OCI-LY7 (cell line): ENCODE data around the gene PTPN13. TPM values are rescaled to one million over a fixed set of nuclear protein-coding genes. Genes with fewer than 3 reads are reported as not detected.

ENCODE experiments used
- BruUV-seq: library from RNA; stranded (reverse); fragments of 400-500 nt; replicated peaks from 2 replicates; lab custom pipeline; 2021; lab: Mats Ljungman, UMichigan
- CTCF ChIA-PET: fragments of 300-600 bp; sonication (Branson Sonifier 250); formaldehyde crosslinking; loops from one replicate; lab custom pipeline; 2022; ENCODE audit warnings: antibody characterized with exemption; ENCODE audit not compliant: unreplicated experiment; lab: Charles Lee
- POLR2A ChIA-PET: fragments of 300-600 bp; sonication (Branson Sonifier 250); formaldehyde crosslinking; loops from one replicate; lab custom pipeline; 2022; ENCODE audit warnings: antibody characterized with exemption; lab: Charles Lee
- DNase-seq: peaks from one replicate; pipeline ENCODE4 v3.0.0-alpha.2; 2015; ENCODE audit warnings: low spot score
- H2AFZ ChIP-seq: fragments of 200-600 bp; sonication (generic), shearing (Covaris generic); 2 replicates; pipeline ENCODE4 v1.6.1; 2014; ENCODE audit warnings: mild to moderate bottlenecking, antibody characterized with exemption, low read length, moderate library complexity
- H3K27ac ChIP-seq: fragments of 200-600 bp; sonication (generic); 2 replicates; pipeline ENCODE4 v1.5.1; 2014; ENCODE audit warnings: mixed run types, low read depth, mild to moderate bottlenecking, moderate library complexity, low read length, inconsistent platforms; ENCODE audit not compliant: poor library complexity, severe bottlenecking
- H3K36me3 ChIP-seq: fragments of 200-600 bp; sonication (generic); 2 replicates; pipeline ENCODE4 v1.6.1; 2014; ENCODE audit warnings: mild to moderate bottlenecking, antibody characterized with exemption, low read length, moderate library complexity, mixed read lengths; ENCODE audit not compliant: insufficient read depth
- H3K4me1 ChIP-seq: fragments of 200-600 bp; sonication (generic); 2 replicates; pipeline ENCODE4 v1.5.1; 2014; ENCODE audit warnings: mild to moderate bottlenecking, low read length; ENCODE audit not compliant: insufficient read depth, poor library complexity, severe bottlenecking
- H3K4me2 ChIP-seq: fragments of 200-600 bp; sonication (generic); 2 replicates; pipeline ENCODE4 v1.6.1; 2014; ENCODE audit warnings: mild to moderate bottlenecking, low read length
- H3K4me3 ChIP-seq: fragments of 200-600 bp; sonication (generic); 2 replicates; pipeline ENCODE4 v1.5.1; 2014; ENCODE audit warnings: mild to moderate bottlenecking, low read depth, low read length; ENCODE audit not compliant: poor library complexity, severe bottlenecking
- H3K79me2 ChIP-seq: fragments of 200-600 bp; sonication (generic); 2 replicates; pipeline ENCODE4 v1.6.1; 2016; ENCODE audit warnings: low read depth, mild to moderate bottlenecking, low read length, moderate library complexity, mixed read lengths; ENCODE audit not compliant: insufficient read depth
- H3K9me2 ChIP-seq: fragments of 200-600 bp; sonication (generic); 2 replicates; pipeline ENCODE4 v1.6.1; 2016; ENCODE audit warnings: mild to moderate bottlenecking, low read length, mixed read lengths; ENCODE audit not compliant: insufficient read depth
- H3K9me3 ChIP-seq: fragments of 200-600 bp; sonication (generic); 2 replicates; pipeline ENCODE4 v1.6.1; 2014; ENCODE audit warnings: mild to moderate bottlenecking, mixed run types, low read length, mixed read lengths
- H4K20me1 ChIP-seq: fragments of 200-600 bp; sonication (generic); 2 replicates; pipeline ENCODE4 v1.6.1; 2014; ENCODE audit warnings: mild to moderate bottlenecking, antibody characterized with exemption, low read length, moderate library complexity, mixed read lengths; ENCODE audit not compliant: insufficient read depth
- CTCF ChIP-seq: fragments of 200-600 bp; sonication (generic); conservative IDR thresholded peaks from 2 replicates; pipeline ENCODE4 v1.5.1; 2014; ENCODE audit warnings: mild to moderate bottlenecking, antibody characterized with exemption, low read length, moderate library complexity, mixed read lengths
- EZH2phosphoT487 ChIP-seq: fragments of 200-600 bp; sonication (generic); IDR thresholded peaks from 2 replicates; pipeline ENCODE4 v1.6.1; 2018; ENCODE audit warnings: low read depth, borderline replicate concordance, mild to moderate bottlenecking, mixed run types, antibody characterized with exemption, low read length, moderate library complexity, mixed read lengths
- intact Hi-C: fragments of 100-400 bp; cut with micrococcal nuclease; formaldehyde crosslinking; loops from one replicate; pipeline ENCODE4 v1.10.0; 2022; ENCODE audit not compliant: unreplicated experiment
- total RNA-seq, 2 experiments: library from RNA; depleted of rRNA in 1 of 2; stranded (reverse); fragments of >200 nt in 1 of 2; shearing (Covaris generic) in 1 of 2; gene quantifications; 2 replicates each; pipeline ENCODE4 v1.2.3, GENCODE V29; 2014 to 2022

The PTPN13 gene
- total RNA-seq, 2 experiments from 2014 or later = not detected

- H2AFZ ChIP-seq = no peak overlapping the region
- no peaks in the 10 kb centered on the region for H3K9me2 ChIP-seq
- TF ChIP-seq CTCF = no peak
- no peak for TF ChIP-seq EZH2phosphoT487
- no peak overlapping the region for H3K4me3 ChIP-seq
- intact Hi-C loops = no loop called here
- no peaks in the 10 kb centered on the region for H3K9me3 ChIP-seq
- no peaks in the 10 kb centered on the region for H4K20me1 ChIP-seq
- H3K79me2 ChIP-seq = no peaks in the 10 kb centered on the region
- CTCF ChIA-PET = no interaction called here
- H3K4me2 ChIP-seq = no peak overlapping the region
- H3K27ac ChIP-seq = no peak overlapping the region
- H3K36me3 ChIP-seq = no peaks in the 10 kb centered on the region
- no peaks in the 10 kb centered on the region for H3K4me1 ChIP-seq
- no TSS peak for BruUV-seq
- DNase-seq = no peak
- POLR2A ChIA-PET = interaction anchor here (0.6 kb wide), 1 partner anchor 41 kb away, joined by 4 read pairs; no protein-coding TSS in a partner anchor
These were observed 243.8 kb downstream of the PTPN13 start for GRCh38 chr4:86837691-86838503.

- H3K4me3 ChIP-seq = no peak overlapping the region
- TF ChIP-seq CTCF = no peak
- TF ChIP-seq EZH2phosphoT487 = no peak
- no peak for DNase-seq
- no peak overlapping the region for H3K27ac ChIP-seq
- POLR2A ChIA-PET = no interaction called here
- H3K79me2 ChIP-seq = no peaks in the 10 kb centered on the region
- H3K9me2 ChIP-seq = no peaks in the 10 kb centered on the region
- H3K36me3 ChIP-seq = no peaks in the 10 kb centered on the region
- H4K20me1 ChIP-seq = no peaks in the 10 kb centered on the region
- no peak overlapping the region for H2AFZ ChIP-seq
- H3K4me1 ChIP-seq = no peaks in the 10 kb centered on the region
- CTCF ChIA-PET = no interaction called here
- intact Hi-C loops = no loop called here
- H3K9me3 ChIP-seq = no peaks in the 10 kb centered on the region
- BruUV-seq = no TSS peak
- no peak overlapping the region for H3K4me2 ChIP-seq
These were observed 246.7 kb downstream of the PTPN13 start for GRCh38 chr4:86840858-86841257.

GRCh38 chr4:86841309-86841708 is 247.2 kb downstream of the PTPN13 start:
- Histone ChIP-seq H3K36me3 (no peaks in the 10 kb centered on the region), H3K4me3 (no peak overlapping the region), H3K27ac (no peak overlapping the region), H3K79me2 (no peaks in the 10 kb centered on the region), H3K4me1 (no peaks in the 10 kb centered on the region), H4K20me1 (no peaks in the 10 kb centered on the region), H2AFZ (no peak overlapping the region), H3K9me3 (no peaks in the 10 kb centered on the region), H3K4me2 (no peak overlapping the region), H3K9me2 (no peaks in the 10 kb centered on the region)
- DNase-seq = no peak
- no TSS peak for BruUV-seq
- CTCF ChIA-PET = no interaction called here
- intact Hi-C loops = no loop called here
- POLR2A ChIA-PET = no interaction called here
- TF ChIP-seq EZH2phosphoT487 (no peak), CTCF (no peak)
